Measurements from ENCODE around the gene ARHGAP42.

DNA sequence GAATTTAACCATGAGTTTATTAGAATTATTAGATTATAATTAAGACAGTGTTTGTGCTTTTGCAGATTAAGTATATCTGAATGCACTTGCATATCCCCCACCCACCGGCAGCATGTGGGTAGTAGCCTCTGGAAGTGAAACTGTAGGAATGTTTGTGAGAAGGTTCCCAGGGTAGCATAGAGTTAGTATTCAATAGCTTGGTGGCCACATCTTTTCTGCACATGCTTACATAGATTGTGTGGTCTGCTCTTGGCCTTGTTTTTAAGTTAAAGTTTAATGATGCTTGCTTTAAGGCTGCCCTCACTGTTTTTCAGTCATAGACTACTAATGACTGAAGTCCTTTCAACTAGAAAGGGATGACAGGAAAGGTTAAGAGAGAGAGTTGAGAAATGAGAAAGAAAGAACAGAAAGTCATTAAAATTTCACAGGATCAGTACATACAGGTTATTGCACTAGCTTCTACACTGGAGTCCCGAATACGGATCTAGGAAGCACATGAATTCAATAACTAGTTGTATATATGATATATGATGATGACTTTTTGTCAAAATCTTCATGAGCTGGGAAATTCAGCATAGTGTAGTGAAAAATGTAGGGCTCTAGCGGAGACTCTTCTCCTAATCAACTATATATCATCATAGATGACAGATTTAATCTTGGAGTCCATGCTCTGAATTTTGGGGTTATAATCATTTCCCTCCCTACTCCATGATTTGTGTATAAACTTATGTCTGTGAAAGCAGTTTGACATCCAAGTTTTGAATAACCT, 137.1 kb downstream of the ARHGAP42 start:
- TF ChIP-seq, protein P1, sequence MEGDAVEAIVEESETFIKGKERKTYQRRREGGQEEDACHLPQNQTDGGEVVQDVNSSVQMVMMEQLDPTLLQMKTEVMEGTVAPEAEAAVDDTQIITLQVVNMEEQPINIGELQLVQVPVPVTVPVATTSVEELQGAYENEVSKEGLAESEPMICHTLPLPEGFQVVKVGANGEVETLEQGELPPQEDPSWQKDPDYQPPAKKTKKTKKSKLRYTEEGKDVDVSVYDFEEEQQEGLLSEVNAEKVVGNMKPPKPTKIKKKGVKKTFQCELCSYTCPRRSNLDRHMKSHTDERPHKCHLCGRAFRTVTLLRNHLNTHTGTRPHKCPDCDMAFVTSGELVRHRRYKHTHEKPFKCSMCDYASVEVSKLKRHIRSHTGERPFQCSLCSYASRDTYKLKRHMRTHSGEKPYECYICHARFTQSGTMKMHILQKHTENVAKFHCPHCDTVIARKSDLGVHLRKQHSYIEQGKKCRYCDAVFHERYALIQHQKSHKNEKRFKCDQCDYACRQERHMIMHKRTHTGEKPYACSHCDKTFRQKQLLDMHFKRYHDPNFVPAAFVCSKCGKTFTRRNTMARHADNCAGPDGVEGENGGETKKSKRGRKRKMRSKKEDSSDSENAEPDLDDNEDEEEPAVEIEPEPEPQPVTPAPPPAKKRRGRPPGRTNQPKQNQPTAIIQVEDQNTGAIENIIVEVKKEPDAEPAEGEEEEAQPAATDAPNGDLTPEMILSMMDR (IDR thresholded peaks at IDR 0.05): no peak
- no peak for TF ChIP-seq POLR2A (IDR thresholded peaks at IDR 0.05)
- no peak for TF ChIP-seq EP300 (IDR thresholded peaks at IDR 0.05)
